ENCODE measurements around the gene RABEP1.

GRCh38 chr17:5297245-5297644, 15.2 kb downstream of the RABEP1 start:
- TF ChIP-seq CTCF (IDR thresholded peaks at IDR 0.05), result no peak
- no peak for TF ChIP-seq EP300 (IDR thresholded peaks at IDR 0.05)
- no peak for TF ChIP-seq POLR2A (IDR thresholded peaks at IDR 0.05)

All from ovary (tissue), 3 donors.